ENCODE data around the gene SUSD1.

Gene SUSD1

DNA sequence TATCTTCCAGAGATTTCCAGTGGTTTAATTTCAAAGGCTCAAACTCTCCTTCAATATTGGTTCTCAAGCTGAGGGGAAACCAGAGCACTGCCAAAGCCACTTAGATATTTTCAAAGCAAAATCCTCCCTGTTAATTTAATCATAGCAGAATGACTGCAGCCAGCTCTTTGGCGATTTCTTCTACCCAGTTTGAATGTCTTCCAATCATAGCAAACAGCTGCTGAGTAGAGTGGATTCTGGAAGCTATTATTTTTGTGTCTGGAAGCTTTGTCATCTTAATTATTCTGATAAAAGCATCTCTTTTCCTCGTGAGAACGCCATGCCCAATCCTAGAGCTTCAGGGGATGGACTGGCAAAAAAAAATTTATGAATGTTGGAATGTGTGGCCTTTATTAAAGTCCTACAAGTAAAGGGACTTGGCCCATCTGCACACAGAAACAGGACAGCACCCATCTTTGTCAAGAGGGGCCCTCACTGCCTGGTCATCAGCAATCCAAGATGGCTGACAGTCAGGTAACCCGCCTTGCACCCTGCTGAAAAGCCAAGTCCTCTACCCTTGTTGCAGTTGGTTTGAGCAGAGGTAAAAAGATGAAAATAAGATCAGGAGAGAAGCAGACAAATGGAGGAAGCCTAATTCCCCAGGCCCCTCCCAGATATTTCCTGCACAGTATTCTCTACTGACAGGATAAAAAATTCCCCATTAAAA is 125.1 kb downstream of the SUSD1 start:
- H3K27ac ChIP-seq = peak overlapping the region in 17 of 21 experiments; percentile 5 to 77 (median 50)

DNA sequence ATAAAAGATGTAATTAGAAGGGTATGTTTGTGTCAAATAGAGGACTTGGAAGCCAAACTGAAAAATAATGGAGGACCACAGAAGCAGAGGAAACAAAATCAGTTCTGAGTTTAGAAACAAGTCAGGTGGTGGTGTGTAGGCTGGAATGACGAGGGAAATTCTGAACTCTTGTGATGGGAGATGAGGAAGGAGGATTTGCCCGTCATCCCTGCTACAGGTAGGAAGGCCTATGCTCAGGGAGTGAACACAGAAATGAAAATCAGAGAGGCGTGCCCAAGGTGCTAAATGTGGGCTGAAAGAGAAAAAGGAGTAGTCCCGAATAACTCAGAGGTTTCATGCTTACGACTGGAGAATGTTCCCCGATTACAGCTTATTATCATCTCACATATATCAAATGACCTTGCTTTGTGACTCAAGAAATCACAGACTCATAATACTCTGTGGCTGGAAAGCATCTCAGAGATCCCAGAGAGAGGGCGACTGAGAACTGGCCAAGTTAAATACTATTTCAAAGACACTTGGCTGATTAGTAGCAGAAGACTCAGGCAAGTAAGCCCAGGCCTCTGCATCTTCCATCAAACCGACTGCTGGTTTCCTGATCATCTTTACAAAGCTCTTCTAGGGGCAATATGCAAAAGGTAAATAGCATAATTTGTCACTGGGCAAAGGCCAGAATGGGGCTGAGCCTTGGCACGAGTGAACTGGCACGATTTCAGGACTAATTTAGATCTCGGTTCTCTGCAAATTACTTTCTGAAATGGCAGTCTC is 126.0 kb downstream of the SUSD1 start:
- H3K4me3 ChIP-seq = no peak overlapping the region

More for the DNA sequence above, 125.1 kb downstream of the SUSD1 start:
- no peak overlapping the region for H3K4me3 ChIP-seq

DNA sequence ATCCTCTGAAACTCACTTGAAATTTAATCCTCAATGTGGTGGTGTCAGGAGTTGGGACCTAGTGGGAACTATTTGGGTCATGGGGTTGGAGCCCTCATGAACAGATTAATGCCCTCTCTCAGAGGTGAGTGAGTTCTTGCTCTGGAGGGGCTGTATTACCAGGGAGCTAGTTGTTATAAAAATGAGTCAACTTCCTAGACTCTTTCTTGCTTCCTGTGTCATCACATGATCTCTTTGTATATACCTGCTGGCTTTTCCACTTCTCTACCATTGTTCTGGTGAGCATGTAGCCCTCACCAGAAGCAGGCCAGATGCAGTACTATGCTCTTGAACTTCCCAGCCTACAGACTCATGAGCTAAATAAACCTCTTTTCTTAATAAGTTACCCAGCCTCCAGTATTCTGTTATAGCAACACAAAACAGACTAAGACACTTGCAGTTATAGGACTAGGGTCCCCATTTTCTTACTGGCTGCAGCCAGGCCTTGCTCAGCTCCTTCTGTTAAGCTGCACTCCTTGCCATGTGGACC is 127.5 kb downstream of the SUSD1 start:
- H3K4me3 ChIP-seq = no peak overlapping the region
- H3K27ac ChIP-seq = no peak overlapping the region

More for the DNA sequence above, 126.0 kb downstream of the SUSD1 start:
- H3K27ac ChIP-seq = peak overlapping the region in 12 of 21 experiments; percentile 2 to 75 (median 22)

DNA sequence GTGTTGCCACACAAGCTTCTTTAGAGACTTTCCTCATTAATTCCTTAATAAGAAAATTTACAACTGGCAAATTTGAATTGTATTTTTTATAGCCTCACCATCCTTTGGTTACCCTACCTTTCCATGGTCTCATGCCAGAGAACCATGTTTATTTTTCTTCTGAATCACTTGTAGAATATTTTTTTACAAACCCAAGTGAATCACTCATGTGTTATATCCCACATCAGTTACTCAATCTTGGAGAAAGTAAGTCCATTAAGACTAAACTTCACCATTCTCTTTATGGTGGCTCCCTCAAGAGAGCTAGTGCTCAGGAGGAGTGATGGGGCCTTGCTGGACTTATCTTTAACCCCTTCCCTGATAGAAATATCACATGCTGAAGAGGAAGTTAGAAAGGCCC is 128.9 kb downstream of the SUSD1 start:
- no peak overlapping the region for H3K27ac ChIP-seq
- no peak overlapping the region for H3K4me3 ChIP-seq

DNA sequence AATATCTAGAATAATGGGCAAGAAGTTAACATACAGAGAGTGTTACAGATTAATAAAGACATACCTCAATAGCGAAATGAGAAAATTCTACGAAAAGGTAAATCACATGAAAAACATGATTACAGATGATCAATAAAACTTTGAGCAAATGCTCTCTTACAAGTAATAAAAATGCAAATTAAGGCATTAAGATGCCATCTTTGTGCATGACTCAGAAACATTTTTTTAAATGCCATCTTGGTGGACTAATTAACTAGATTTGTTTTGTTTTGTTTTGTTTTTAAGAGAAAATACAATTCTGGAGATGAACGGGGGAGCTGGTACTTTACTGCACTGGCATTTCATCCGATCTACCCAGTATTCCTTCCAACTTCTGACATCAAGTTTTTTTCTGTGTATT is 130.2 kb downstream of the SUSD1 start:
- H3K4me3 ChIP-seq = no peak overlapping the region
- H3K27ac ChIP-seq = no peak overlapping the region

DNA sequence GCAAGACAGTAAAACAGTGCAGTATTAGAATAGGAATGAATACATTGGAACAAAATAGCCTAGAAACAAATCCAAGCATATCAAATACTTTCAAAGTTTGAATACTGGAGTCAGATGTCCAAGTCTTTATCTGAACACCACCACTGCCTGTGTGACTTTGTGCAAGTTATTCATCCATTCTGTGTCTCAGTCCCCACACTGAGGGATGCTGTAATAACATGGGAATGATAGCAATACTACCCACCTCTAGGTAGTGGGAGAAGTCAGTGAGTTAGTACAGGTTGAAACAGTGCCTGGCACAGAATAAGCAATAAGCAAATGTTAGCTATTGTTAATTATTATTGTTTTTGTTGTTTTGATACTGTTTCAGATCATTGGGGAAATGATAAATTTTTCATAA is 130.9 kb downstream of the SUSD1 start:
- no peak overlapping the region for H3K27ac ChIP-seq
- H3K4me3 ChIP-seq = no peak overlapping the region

DNA sequence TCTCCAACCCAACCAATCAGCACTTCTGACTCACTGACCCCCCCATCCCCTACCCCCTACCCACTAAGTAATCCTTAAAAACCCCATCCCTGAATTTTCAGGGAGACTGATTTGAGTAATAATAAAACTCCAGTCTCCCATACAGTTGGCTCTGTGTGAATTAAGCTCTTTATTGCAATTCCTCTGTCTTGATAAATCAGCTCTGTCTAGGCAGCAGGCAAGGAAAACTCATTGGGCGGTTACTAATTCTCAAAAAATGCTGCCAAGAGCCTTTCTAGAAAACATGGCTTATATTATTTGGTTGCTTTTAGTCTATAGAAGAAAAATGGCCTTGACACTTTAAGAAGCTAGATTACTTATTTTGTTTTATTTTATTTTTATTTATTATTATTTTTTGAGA is 131.7 kb downstream of the SUSD1 start:
- no peak overlapping the region for H3K4me3 ChIP-seq

DNA sequence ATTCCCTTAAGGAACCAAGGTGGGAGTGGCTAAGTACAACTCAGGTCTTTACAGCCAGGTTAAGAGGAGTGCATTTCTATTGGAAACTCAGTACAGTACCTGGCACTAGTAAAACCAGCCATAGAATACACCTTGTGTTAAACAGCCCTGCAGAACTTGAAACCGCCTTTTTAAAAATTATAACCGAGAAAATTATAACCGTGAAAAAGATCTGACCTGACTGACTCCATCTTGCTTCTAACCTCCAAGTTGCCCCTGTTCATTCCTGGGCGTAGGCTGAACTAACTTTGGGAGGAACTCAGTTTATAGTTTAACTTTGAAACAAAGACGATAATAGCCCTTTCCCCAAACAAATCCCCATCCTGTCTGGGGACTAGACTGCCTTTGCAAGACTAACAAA is 132.3 kb downstream of the SUSD1 start:
- Histone ChIP-seq H3K4me3 (no peak overlapping the region), H3K27ac (peak overlapping the region in 1 of 21 experiments; percentile 66)

More for the DNA sequence above, 131.7 kb downstream of the SUSD1 start:
- H3K27ac ChIP-seq = no peak overlapping the region

DNA sequence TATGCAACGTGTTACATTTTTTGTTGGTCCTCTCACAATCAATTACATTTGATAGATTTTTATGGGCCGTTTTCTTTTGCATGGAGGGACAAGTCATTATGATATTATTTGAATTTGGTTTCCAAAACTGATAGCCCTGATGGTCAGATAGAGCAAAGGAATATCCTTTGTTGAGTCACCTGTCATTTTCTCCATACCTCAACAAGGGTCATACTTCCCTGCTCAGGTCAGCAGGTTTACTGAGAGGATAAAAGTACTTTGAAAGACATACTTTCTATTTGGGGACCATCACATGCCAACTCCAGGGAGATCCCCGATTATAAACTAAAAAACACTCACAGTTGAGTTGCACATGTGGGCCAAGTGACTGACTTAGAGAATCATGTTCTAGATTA is 132.9 kb downstream of the SUSD1 start:
- Histone ChIP-seq H3K4me3 (no peak overlapping the region), H3K27ac (peak overlapping the region in 1 of 21 experiments; percentile 66)

DNA sequence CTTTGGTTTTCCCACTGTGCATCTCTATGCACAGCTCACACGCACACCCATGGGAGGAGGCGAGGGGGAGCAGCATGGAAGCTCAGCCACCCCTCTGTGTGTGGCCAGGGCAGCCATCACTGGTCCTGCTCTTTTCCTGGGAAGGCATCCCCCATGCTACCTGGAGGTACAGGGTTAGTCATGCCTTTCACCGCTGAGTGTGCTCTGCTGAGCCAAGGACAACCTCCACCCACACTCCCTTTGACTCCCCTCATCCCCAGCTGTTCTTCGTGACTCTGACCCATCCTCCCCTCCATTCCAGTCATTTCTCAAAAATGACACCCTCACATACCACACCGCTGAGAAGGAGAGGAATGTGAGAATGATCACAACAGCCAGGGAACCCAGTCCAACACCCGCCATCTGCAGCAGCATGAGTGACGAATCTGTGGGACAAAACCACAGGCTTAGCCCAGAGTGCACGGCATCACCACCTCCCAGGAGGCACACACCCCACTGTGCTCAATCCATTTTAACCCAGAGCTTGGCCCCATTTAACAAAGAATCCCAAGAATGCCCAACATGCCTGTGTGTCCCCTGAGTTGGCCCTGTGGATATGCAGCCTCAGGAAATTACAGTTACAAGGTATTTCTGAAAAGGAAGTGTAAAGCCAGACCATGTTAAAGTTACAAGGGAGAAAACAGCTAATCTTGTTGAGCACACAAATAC is 133.4 kb downstream of the SUSD1 start:
- H3K27ac ChIP-seq = peak overlapping the region in 2 of 21 experiments; percentile 18 to 66
- no peak overlapping the region for H3K4me3 ChIP-seq

DNA sequence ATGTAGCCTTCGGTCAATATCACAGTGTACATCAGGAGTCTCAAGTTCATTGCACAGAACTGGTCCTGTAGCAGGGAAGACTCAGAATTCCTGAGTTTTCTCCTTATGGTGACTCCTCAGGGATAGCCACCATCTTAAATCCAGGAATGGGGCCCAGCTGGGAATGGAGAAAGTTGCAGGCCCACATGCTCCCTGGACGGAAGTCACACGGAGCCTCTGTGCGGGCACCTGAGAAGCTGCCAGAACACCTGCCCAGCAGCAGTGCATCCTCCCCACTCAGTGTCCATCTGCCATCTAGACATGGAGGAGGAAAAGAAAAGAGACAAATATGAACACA is 133.9 kb downstream of the SUSD1 start:
- H3K27ac ChIP-seq = peak overlapping the region in 2 of 21 experiments; percentile 18 to 47
- H3K4me3 ChIP-seq = no peak overlapping the region

DNA sequence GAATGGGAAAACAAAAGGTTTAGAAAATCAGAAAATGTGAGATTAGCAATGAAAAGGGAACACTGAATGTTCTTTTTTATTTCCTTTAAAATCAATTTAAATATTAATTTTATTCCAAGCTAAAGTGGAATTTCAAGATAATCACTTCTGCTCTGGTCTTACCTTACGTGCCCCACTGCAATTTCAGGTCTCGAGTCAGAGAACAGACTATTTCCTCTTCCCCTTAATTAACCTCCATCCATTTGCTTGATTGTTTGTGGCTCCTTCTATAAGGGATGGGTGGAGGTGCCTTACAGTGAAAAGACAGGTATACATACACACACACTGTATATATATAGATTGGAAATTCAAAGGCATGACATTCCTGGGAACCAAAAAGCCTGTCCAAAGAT is 137.1 kb downstream of the SUSD1 start:
- no peak overlapping the region for H3K4me3 ChIP-seq
- peak overlapping the region in 6 of 21 experiments; percentile 7 to 77 (median 46) for H3K27ac ChIP-seq

DNA sequence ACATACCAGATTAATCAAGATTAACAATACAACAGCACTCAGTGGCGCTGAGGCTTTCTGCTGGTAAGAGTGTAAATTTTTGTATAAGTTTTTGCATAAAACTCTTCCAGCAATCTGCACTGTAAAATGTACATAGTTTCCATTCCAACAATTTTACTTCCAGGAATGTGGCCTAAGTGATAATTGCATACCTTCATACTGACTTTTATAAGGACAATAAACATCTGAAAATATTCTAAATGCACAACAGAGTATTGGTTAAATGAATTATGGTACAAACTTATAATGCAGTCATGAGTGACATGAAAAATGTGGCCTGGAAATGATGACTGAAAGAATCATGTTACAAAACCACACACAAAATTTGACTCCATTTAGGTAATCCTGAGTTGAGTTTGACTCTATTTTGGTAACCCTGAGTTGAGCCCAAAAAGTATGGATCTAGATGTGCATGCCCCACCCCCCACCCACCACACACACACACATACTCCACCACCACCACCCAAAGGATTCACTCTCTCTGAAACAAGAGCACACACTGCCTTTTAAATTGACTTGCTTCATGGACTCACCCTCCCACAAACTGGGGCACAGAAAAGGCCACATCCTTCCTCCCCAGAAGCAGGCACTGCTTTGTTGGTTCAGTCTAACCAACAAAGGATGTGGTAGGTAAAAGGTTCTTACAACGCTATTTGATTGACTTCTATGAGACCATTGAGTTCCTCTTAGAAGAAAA is 137.6 kb downstream of the SUSD1 start:
- H3K27ac ChIP-seq = peak overlapping the region in 5 of 21 experiments; percentile 7 to 77 (median 63)
- H3K4me3 ChIP-seq = no peak overlapping the region

DNA sequence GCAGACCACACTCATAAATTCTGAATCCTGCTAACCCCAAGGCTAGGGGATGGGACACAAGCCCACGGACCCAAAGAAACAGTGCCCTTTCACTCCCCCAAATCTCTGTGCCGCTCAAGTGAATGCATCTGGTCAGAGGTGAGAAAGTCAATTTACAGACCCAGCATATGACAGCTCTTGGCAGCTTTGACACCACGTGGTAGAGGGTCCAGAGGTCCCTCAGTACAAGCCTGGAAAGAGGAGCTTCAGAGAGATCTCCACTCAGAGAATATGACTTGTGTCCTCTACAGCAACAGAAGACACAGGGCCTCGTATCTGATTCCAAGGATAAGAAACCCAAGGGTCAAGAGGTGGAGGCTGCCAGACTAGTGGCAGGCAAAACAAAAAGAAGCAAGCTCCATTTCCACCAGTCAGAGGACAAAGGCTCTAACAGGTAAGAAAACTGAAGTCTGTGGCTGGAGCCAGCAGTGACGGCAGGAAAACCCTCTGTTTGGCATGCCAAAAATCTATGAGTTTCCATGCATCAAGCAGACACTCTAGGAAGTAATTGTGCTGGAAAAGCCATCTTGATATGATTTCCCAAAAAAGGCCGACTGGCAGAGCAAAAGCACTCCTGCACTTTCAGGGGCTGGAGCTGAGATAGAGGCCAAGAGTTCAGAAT is 139.8 kb downstream of the SUSD1 start:
- Histone ChIP-seq H3K4me3 (no peak overlapping the region), H3K27ac (peak overlapping the region in 1 of 21 experiments; percentile 45)

DNA sequence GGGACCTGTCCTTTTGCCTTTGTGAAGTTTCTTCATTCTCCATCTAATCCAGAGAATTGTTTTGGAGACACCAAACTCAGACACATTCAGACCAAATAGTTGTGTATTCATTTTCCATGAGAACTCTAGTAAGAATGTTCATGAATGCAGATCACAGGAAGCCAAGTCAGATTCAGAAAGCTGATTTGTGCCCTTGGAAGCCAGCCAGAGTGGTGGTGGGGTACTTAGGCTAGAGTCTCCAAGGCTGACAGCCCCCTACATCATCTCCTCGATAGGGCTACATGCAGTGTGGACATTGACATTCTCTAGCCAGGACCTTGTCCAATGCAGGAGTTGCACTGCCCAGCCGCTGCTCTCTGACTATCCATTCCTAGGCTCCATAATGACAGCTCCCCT is 140.9 kb downstream of the SUSD1 start:
- H3K27ac ChIP-seq = peak overlapping the region in 1 of 21 experiments; percentile 32
- H3K4me3 ChIP-seq = no peak overlapping the region

DNA sequence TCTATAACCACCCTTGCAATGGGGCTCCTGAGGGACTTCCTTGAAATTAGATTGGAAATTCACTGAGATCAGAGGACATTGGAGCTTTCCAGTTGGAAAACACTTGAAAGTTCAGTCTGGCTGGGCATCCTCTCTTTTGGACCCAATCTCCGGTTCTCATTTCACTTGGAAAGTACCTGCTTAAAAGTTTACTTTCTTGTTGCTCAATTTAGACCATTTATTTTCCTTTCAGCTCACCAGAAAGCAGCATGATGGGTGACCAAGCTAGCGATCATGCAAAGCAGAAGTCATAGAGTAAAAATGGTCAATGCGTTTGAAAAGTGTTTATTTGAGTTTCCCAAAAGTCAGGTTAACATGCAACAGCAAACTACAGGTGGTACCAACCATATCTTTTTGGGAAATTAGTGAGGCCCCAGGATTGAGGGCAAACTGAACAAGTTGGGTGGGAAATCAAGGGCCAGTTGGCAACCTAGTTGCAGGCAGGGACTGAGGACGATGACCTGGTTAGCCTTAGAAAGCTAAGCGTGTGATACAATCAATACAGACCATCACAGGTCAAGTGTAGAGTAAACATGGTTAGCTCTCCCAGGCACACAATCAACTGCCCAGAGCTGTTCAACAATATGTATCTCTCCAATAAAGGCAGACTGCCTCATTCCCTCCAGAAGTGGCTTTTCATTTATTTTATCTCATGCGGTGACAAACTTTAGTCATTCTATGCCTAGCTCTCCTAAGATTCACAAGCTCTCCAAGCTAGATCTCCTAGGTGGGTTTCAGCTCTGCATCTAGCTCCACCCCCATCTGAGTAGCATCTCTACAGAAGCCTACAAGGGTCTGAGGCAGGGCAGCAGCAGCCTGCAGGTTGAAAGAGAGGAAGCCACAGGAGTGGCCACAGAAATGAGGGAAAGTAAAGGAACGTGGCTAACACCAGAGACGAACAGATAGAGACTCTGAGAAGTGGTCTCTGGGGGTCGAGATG is 141.6 kb downstream of the SUSD1 start:
- H3K27ac ChIP-seq = peak overlapping the region in 3 of 21 experiments; percentile 29 to 56 (median 32)

DNA sequence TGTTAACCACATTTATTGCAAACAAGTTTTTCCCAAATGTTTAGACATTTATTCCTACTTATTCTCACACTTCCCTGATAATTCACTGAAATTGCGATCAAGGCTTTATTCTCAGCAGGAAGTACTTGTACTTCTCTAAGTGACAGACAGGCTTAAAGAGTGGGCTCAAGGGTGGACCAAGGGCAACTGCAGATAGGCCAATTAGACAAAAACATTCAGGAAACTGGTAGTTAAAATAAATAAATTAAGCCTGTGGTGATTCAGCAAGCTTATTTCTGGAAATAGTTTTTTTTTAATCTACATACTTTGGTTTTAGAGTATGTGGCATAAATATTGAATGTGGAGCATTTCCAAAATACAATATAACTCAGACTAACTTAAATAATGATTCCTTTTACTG is 142.4 kb downstream of the SUSD1 start:
- Histone ChIP-seq H3K27ac (peak overlapping the region in 2 of 21 experiments; percentile 29 to 56), H3K4me3 (no peak overlapping the region)

More for the DNA sequence above, 141.6 kb downstream of the SUSD1 start:
- H3K4me3 ChIP-seq = no peak overlapping the region

DNA sequence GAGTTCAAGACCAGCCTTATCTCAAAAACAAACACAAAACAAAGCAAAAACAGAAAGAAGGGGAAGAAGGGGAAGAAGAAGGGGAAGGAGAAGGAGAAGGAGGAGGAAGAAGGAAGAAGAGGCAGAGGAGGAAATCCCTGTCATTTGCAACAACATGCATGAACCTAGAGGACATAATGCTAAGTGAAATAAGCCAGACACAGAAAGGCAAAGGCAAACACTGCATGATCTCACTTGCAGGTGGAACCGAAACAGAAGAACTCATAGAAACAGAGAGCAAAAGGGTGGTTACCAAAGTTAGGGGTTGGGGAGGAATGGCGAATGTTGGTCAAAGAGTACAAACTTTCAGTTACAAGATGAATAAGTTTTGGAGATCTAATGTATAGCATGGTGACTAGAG is 143.1 kb downstream of the SUSD1 start:
- Histone ChIP-seq H3K27ac (peak overlapping the region in 3 of 21 experiments; percentile 29 to 56 (median 46)), H3K4me3 (no peak overlapping the region)
